Measurements from ENCODE around the gene STS. TPM values are rescaled to one million over a fixed set of nuclear protein-coding genes. Genes with fewer than 3 reads are reported as not detected.
A peak's percentile ranks its signal among the peaks of the same experiment; 100 is the strongest.

STS gene
- total and polyA plus RNA-seq, 10 of the 15 experiments (the other 5 are each of a cell fraction or from before 2014, with no cell fraction given) = 1.6 to 19.4 (median 4.7) TPM

GRCh38 chrX:7110821-7111276, 36.7 kb upstream of the STS start (continued):
- TF ChIP-seq MLLT1 (IDR thresholded peaks at IDR 0.05) = peak; percentile 83
- TF ChIP-seq, protein P1, sequence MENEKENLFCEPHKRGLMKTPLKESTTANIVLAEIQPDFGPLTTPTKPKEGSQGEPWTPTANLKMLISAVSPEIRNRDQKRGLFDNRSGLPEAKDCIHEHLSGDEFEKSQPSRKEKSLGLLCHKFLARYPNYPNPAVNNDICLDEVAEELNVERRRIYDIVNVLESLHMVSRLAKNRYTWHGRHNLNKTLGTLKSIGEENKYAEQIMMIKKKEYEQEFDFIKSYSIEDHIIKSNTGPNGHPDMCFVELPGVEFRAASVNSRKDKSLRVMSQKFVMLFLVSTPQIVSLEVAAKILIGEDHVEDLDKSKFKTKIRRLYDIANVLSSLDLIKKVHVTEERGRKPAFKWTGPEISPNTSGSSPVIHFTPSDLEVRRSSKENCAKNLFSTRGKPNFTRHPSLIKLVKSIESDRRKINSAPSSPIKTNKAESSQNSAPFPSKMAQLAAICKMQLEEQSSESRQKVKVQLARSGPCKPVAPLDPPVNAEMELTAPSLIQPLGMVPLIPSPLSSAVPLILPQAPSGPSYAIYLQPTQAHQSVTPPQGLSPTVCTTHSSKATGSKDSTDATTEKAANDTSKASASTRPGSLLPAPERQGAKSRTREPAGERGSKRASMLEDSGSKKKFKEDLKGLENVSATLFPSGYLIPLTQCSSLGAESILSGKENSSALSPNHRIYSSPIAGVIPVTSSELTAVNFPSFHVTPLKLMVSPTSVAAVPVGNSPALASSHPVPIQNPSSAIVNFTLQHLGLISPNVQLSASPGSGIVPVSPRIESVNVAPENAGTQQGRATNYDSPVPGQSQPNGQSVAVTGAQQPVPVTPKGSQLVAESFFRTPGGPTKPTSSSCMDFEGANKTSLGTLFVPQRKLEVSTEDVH (IDR thresholded peaks at IDR 0.05; ENCODE audit: low read depth, partially characterized antibody) = no peak
- TF ChIP-seq, protein P2, sequence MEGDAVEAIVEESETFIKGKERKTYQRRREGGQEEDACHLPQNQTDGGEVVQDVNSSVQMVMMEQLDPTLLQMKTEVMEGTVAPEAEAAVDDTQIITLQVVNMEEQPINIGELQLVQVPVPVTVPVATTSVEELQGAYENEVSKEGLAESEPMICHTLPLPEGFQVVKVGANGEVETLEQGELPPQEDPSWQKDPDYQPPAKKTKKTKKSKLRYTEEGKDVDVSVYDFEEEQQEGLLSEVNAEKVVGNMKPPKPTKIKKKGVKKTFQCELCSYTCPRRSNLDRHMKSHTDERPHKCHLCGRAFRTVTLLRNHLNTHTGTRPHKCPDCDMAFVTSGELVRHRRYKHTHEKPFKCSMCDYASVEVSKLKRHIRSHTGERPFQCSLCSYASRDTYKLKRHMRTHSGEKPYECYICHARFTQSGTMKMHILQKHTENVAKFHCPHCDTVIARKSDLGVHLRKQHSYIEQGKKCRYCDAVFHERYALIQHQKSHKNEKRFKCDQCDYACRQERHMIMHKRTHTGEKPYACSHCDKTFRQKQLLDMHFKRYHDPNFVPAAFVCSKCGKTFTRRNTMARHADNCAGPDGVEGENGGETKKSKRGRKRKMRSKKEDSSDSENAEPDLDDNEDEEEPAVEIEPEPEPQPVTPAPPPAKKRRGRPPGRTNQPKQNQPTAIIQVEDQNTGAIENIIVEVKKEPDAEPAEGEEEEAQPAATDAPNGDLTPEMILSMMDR (IDR thresholded peaks at IDR 0.05 in 2 of 3, conservative IDR thresholded peaks at IDR 0.05 in 1 of 3; ENCODE audit: control insufficient read depth in 2 of 3, extremely low read depth in 1 of 3, insufficient read depth in 1 of 3, low read depth in 3 of 3, low read length in 3 of 3) = no peak
- TF ChIP-seq MEF2B (IDR thresholded peaks at IDR 0.05; ENCODE audit: partially characterized antibody, poor library complexity, severe bottlenecking) = peak; percentile 87
- no peak for TF ChIP-seq SIX5 (IDR thresholded peaks at IDR 0.05; ENCODE audit: low read depth, low read length, severe bottlenecking)
- TF ChIP-seq MYB (IDR thresholded peaks at IDR 0.05; ENCODE audit: borderline replicate concordance, low read depth, low read length) = peak; percentile 89
- TF ChIP-seq BHLHE40 (IDR thresholded peaks at IDR 0.05; ENCODE audit: borderline replicate concordance in 1 of 2, low read depth in 2 of 2, low read length in 1 of 2) = peak; percentile 42 to 67; a peak in 1 of 4 replicates
- TF ChIP-seq, protein P3, sequence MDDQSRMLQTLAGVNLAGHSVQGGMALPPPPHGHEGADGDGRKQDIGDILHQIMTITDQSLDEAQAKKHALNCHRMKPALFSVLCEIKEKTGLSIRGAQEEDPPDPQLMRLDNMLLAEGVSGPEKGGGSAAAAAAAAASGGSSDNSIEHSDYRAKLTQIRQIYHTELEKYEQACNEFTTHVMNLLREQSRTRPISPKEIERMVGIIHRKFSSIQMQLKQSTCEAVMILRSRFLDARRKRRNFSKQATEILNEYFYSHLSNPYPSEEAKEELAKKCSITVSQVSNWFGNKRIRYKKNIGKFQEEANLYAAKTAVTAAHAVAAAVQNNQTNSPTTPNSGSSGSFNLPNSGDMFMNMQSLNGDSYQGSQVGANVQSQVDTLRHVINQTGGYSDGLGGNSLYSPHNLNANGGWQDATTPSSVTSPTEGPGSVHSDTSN (IDR thresholded peaks at IDR 0.05; ENCODE audit: insufficient replicate concordance, low read depth, low read length) = no peak
- TF ChIP-seq ZNF622 (IDR thresholded peaks at IDR 0.05) = no peak
- no peak for TF ChIP-seq JUND (IDR thresholded peaks at IDR 0.05; ENCODE audit: low read depth, low read length)
- TF ChIP-seq CHD4 (IDR thresholded peaks at IDR 0.05) = no peak
- TF ChIP-seq HCFC1 (IDR thresholded peaks at IDR 0.05; ENCODE audit: low read length) = no peak
- no peak for TF ChIP-seq GABPA (IDR thresholded peaks at IDR 0.05; ENCODE audit: low read depth)
- no peak for TF ChIP-seq SIN3A (IDR thresholded peaks at IDR 0.05; ENCODE audit: low read depth, low read length)
- TF ChIP-seq FOXK2 (IDR thresholded peaks at IDR 0.05) = no peak
- no peak for TF ChIP-seq MXI1 (IDR thresholded peaks at IDR 0.05; ENCODE audit: low read depth, low read length)
- no peak; the same call in 1 of the 2 replicates for TF ChIP-seq SMC3 (IDR thresholded peaks at IDR 0.05; ENCODE audit: borderline replicate concordance, low read length)
- TF ChIP-seq RAD21 (IDR thresholded peaks at IDR 0.05; ENCODE audit: insufficient read depth, low read depth, low read length) = no peak
- no peak; the same call in 1 of the 2 replicates for TF ChIP-seq RAD51 (IDR thresholded peaks at IDR 0.05)
- 0 out of 2 replicates have a peak, but pooled peaks have one; percentile 51 for TF ChIP-seq ZNF207 (IDR thresholded peaks at IDR 0.05; ENCODE audit: borderline replicate concordance)
- peak; percentile 95 for TF ChIP-seq IKZF1 (conservative IDR thresholded peaks at IDR 0.05)
- TF ChIP-seq CHD2 (IDR thresholded peaks at IDR 0.05; ENCODE audit: borderline replicate concordance, low read depth, low read length) = peak; percentile 90

All from GM12878 (cell line).